ENCODE measurements around the gene MUC4. TPM values are rescaled to one million over a fixed set of nuclear protein-coding genes. Genes with fewer than 3 reads are reported as not detected.

MUC4 gene
- total and polyA plus RNA-seq, 9 of the 15 experiments (the other 6 are each of a cell fraction or from before 2014, with no cell fraction given) = under 0.01 to 0.21 (median 0.10) TPM; not detected in 4

DNA sequence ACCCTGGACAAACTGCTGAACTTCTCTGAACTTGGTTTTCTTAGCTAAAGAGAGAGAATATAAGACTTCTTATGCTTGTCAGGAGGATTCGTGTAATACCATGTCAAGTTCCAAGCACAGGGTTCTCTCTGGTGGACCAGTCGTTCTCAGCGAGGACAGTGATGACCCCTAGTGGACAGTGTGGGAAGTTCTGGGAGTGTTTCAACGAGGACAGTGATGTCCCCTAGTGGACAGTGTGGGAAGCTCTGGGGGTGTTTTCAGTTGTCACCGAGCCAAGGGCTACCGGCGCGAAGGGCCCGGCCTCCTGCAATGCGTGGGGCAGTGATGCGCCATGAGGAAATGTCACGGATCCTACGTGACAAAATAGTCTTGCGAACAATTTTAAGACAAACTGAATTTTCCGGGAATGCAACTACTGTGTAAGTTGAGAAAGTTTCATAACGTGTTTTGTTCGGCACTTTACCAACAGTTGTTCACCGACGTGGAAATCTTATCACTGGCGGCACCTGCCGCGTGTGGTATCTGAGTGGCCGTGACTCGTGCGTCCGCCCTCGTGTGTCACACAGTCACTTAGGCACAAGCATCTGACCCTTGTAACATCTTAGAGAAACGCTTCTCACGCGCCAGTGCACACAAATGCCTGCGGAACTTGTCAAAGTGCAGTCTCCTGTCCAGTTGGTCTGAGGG is 39.3 kb upstream of the MUC4 start (continued):
- TF ChIP-seq, protein P1, sequence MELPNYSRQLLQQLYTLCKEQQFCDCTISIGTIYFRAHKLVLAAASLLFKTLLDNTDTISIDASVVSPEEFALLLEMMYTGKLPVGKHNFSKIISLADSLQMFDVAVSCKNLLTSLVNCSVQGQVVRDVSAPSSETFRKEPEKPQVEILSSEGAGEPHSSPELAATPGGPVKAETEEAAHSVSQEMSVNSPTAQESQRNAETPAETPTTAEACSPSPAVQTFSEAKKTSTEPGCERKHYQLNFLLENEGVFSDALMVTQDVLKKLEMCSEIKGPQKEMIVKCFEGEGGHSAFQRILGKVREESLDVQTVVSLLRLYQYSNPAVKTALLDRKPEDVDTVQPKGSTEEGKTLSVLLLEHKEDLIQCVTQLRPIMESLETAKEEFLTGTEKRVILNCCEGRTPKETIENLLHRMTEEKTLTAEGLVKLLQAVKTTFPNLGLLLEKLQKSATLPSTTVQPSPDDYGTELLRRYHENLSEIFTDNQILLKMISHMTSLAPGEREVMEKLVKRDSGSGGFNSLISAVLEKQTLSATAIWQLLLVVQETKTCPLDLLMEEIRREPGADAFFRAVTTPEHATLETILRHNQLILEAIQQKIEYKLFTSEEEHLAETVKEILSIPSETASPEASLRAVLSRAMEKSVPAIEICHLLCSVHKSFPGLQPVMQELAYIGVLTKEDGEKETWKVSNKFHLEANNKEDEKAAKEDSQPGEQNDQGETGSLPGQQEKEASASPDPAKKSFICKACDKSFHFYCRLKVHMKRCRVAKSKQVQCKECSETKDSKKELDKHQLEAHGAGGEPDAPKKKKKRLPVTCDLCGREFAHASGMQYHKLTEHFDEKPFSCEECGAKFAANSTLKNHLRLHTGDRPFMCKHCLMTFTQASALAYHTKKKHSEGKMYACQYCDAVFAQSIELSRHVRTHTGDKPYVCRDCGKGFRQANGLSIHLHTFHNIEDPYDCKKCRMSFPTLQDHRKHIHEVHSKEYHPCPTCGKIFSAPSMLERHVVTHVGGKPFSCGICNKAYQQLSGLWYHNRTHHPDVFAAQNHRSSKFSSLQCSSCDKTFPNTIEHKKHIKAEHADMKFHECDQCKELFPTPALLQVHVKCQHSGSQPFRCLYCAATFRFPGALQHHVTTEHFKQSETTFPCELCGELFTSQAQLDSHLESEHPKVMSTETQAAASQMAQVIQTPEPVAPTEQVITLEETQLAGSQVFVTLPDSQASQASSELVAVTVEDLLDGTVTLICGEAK (IDR thresholded peaks at IDR 0.05) = no peak
- TF ChIP-seq, protein P1 (CRISPR knock-in tag; IDR thresholded peaks at IDR 0.05) = no peak
- TF ChIP-seq PTBP1 (IDR thresholded peaks at IDR 0.05; ENCODE audit: low read depth, low read length) = 0 out of 2 replicates have a peak, but pooled peaks have one; percentile 15
- TF ChIP-seq, protein P2, sequence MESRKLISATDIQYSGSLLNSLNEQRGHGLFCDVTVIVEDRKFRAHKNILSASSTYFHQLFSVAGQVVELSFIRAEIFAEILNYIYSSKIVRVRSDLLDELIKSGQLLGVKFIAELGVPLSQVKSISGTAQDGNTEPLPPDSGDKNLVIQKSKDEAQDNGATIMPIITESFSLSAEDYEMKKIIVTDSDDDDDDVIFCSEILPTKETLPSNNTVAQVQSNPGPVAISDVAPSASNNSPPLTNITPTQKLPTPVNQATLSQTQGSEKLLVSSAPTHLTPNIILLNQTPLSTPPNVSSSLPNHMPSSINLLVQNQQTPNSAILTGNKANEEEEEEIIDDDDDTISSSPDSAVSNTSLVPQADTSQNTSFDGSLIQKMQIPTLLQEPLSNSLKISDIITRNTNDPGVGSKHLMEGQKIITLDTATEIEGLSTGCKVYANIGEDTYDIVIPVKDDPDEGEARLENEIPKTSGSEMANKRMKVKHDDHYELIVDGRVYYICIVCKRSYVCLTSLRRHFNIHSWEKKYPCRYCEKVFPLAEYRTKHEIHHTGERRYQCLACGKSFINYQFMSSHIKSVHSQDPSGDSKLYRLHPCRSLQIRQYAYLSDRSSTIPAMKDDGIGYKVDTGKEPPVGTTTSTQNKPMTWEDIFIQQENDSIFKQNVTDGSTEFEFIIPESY (CRISPR knock-in tag; IDR thresholded peaks at IDR 0.05) = peak; percentile 92

All from K562 (cell line).